NCI-H2196 (cell line): ENCODE results near the gene SCN5A.

Source experiments
- DNase-seq: peaks from one replicate; lab custom pipeline; 2025; ENCODE audit not compliant: unreplicated experiment; lab: John Stamatoyannopoulos, UW

SCN5A gene

GRCh38 chr3:38601956-38602550 lies 47.4 kb downstream of the SCN5A start:
- DNase-seq, result no peak

DNA sequence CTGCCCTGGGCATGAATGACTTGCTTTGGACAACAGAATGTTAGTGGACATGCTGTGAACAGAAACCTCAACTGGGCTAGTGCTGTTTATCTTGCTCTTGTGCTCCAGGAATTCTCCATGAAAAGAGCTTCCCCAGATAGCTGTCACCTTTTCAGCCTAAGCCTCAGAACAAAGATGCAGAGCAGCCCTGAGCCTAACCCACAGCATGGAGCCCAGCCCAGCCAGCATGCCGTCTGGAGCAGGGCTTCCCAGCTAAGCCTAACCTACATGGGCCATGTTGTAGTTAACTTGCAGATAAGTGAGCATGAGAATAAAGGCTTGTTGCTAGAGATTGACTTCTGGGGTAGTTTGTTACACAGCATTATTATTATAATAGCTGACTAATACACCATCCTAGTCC lies 48.9 kb downstream of the SCN5A start:
- no peak for DNase-seq

DNA sequence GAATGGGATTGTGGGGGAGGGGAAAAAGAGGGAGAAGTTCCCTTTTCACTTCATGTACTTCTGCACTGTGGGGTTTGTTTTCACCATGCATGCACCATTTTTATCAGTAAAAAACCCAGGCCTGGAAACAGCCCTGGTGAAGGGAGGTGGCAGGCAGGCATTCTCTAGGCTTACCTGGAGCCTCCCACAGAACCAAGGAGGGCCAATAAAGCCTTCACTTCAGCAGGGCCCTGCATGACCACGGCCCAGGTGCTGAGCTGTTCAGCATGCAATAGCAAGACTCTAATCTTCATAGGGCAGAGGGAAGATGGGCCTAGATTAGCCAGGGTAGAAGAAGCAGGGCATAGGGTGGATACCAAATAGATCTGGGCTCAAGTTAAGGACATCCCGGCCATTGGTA lies 49.6 kb downstream of the SCN5A start:
- no peak for DNase-seq

DNA sequence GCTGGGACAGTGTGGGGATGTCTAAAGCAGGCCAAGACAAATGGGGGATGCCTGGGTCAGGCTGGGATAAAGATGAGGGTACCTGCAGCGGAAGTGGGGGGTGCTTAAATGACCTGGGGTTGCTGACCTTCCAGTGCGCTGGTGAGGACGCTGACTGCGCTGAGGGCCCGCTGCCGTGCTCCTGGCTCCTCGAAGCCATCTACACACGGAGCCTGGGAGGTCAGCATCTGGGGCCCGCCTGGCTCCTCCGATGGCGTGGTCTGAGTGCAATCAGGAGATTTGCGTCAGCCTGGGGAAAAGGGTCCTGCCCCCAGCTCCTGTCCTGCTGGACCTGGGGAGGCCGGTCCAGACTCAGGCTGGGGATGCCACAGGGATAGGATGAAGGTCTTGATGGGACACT lies 50.7 kb downstream of the SCN5A start:
- DNase-seq, result no peak

DNA sequence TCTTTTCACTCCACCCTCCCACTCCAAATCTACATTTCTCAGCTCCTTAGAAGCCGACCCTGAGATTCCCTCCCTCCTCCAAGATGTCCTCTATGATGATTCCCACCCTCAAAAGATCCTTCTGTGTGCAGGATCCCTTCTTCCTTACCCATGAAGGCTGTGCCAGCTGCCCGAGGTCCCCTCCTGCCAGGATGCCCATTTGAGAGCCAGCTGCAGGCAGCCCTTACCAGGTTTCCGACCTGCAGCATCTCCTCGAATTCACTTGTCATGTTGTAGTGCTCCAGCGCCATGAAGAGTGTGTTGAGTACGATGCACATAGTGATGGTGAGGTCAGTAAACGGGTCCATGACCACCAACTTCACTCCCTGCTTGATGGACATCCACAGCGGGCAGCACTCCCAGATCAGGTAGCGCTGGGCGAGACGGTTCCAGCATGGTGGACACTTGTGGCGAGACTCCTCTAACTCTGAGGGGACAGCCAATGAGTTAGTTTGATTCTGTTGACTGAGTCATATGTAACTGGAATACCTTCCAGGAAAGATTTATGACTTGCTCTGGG lies 51.9 kb downstream of the SCN5A start:
- DNase-seq, result no peak

DNA sequence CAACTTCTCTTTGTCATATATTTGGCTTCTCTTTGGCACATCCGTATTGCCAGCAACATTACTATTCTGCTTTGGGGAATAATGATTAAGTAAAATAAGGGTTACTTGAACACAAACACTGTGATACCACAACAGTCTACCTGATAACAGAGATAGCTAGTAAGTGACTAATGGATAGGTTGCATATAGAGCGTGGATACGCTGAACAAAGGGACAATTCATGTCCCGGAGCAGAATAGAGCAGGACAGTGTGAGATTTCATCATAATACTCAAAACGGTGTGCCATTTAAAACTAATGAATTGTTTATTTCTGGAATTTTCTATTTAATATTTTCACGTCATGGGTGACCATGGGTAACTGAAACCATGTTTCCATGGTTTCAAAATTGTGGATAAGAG lies 54.1 kb downstream of the SCN5A start:
- no peak for DNase-seq

DNA sequence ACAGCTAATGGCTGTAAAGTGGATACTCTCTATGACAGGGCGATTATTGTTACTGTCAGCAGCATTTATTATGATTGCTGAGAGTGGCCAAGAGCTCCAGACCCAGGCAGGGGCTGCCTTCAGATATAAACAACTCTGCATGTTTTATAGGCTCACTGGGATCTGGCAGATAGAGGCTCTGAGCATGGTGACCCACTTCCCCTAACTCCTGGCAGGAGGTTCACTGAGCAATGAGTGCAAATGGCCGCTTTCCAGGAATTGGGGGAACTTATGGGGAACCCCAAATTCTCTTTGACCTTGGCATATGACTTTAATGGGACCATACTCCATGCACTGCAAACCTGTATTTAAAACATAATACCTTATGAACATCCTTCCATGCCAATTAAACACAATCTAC lies 59.0 kb downstream of the SCN5A start:
- no peak for DNase-seq

- DNase-seq, result no peak
These were observed 60.2 kb downstream of the SCN5A start for GRCh38 chr3:38588995-38589937.

DNA sequence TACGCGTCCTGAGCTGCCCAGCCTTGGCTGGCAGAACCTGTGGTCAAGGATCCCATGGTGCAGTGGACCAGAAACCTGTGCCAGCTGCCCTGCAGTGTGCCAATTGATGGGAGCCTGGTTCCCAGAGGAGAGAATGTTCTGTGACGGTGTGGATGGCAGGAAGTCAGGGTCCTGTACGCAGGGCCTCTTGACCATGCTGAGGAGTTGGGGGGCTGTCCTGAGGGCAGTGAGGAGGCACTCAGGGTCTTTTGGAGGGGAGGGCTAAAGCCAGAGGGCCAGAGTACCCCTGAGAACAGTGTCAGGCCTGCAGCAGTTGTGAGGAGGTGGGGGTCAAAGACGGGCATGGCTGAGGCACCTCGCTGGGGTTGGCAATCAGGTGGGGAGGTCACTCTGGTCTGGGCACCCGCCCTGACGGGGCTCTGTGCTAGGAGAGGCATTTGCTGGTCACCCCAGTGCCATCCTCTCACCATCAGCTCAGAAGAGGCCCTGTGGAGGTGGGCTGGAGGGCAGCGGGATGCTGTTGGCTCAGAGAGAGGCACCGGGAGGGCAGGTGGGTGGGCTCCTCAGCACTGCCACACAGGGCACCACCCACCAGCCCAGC lies 61.0 kb downstream of the SCN5A start:
- no peak for DNase-seq

DNA sequence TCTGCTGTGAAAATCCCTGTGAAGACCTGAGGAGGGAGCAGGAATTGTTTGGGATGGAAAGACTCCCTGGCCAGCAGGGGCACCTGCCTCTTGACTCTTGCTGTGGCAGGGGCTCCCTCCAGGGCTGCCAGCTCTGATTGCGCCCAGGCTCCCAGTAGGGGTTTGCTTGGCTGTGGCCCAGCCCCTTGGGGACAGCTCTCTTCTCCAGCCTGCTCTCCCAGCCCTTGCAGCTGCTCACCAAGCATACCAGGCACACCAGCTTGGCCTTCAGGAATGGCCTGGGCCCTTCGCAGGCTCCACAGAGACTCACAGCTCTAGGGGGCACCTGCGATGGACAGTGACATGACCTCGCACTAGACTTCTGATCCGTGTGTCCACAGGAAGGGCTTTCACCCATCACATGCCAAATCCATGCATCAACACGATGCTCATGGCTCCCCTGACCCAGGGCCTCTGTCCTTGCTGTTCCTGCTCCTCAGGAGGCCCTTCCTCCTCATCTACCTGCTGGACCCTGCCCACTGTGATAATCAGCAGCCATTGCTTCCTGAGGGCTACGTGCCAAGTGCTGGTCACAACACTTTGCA lies 61.8 kb downstream of the SCN5A start:
- no peak for DNase-seq

GRCh38 chr3:38586546-38587520 lies 62.7 kb downstream of the SCN5A start:
- DNase-seq, result no peak

DNA sequence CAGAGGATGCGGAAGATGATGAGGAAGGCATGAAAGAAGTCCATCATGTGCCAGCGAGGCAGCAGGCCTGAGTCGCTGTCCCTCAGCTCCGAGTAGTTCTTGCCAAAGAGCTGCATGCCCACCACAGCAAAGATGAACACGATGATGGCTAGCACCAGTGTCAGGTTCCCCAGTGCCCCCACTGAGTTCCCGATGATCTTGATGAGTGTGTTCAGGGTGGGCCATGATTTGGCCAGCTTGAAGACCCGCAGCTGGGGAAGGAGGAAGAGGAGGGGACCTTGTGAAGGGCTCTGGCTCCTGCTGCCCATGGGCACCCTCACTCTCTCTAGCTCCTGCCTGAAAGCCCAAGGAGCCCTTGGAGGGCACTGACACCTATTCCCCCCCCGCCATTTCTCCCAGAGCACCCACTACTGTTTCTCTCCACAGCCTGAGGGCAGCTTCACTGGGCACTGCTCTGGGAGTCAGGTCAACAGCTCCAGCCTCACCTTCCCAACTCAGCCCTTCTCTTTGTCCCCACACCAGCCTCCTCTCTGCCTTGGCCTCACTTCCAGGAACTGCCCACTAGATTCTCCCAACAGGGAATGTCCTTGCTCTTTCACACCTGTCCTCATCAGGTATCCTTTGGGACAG lies 63.6 kb downstream of the SCN5A start:
- DNase-seq, result no peak

- no peak for DNase-seq
These were observed 65.8 kb downstream of the SCN5A start for GRCh38 chr3:38583688-38584087.

GRCh38 chr3:38582941-38583645 lies 66.4 kb downstream of the SCN5A start:
- no peak for DNase-seq

DNA sequence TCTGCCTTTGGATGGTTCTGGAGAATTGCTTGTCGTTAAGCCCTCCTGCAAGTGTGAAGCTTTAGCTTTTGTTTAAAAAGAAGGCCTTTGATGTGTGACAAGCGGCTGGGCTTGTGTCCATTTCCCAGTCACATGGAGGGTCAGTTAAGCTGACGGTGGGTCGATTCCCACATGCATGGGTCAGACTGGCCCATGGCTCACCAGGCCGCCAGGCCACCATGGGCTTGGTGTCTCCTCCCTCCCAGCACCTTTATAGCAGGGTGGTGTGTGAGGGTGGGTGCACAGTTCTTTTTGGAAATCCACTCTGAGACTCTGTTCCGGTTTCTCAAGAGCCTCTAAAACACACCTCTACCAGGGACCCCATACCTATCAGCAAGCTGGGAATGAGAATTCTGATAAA lies 67.2 kb downstream of the SCN5A start:
- DNase-seq, result no peak

DNA sequence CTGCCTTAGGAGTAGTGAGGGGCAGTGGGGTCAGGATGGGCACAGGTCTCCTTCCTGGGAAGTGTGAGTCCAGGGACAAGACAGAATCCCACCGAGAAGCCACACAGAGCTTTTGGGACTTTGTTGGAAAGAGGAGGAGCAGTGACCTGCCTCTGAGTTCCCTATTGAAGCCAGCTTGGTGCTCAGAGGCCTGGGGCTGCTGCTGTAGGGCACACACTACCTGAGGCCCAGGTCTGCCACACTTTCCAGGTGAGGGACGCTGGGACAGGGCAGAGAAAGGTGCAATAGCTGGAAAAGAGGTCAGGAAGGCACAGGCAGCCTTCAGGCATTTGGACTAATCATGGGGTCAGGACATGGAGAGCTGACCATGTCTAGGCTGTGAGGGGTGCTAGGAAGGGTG lies 67.7 kb downstream of the SCN5A start:
- no peak for DNase-seq

- DNase-seq, result no peak
These were observed 68.8 kb downstream of the SCN5A start for GRCh38 chr3:38580450-38581382.
